HCT116 (cell line): ENCODE results near the gene CDON.

Source experiments
- CTCF ChIP-seq, 3 experiments: fragments of 200-600 bp in 1 of 3; sonication (generic) in 1 of 3; IDR thresholded peaks in 2 of 3; conservative IDR thresholded peaks in 1 of 3; 2 replicates each; pipeline ENCODE4 v1.5.1; 2012 to 2017; ENCODE audit warnings: low read depth in 2 of 3, low read length in 2 of 3, antibody characterized with exemption in 1 of 3, borderline replicate concordance in 1 of 3, control low read depth in 1 of 3, mild to moderate bottlenecking in 1 of 3, mixed read lengths in 1 of 3, mixed run types in 1 of 3, moderate library complexity in 1 of 3; ENCODE audit not compliant: insufficient read depth in 1 of 3
- MAX ChIP-seq: IDR thresholded peaks from 2 replicates; pipeline ENCODE4 v1.6.1; 2012
- POLR2AphosphoS5 ChIP-seq: IDR thresholded peaks from 2 replicates; pipeline ENCODE4 v1.6.1; 2011; ENCODE audit warnings: mild to moderate bottlenecking, low read depth, low read length, moderate library complexity
- RAD21 ChIP-seq: IDR thresholded peaks from 2 replicates; pipeline ENCODE4 v1.6.1; 2012; ENCODE audit warnings: low read depth, mild to moderate bottlenecking
- YY1 ChIP-seq: IDR thresholded peaks from 2 replicates; pipeline ENCODE4 v1.6.1; 2011; ENCODE audit warnings: low read length, low read depth, moderate library complexity, mild to moderate bottlenecking; ENCODE audit not compliant: insufficient replicate concordance; ENCODE audit errors: extremely low read depth
- TF ChIP-seq, protein P1 (sequence below): IDR thresholded peaks from 2 replicates; pipeline ENCODE4 v1.6.1; 2012

DNA sequence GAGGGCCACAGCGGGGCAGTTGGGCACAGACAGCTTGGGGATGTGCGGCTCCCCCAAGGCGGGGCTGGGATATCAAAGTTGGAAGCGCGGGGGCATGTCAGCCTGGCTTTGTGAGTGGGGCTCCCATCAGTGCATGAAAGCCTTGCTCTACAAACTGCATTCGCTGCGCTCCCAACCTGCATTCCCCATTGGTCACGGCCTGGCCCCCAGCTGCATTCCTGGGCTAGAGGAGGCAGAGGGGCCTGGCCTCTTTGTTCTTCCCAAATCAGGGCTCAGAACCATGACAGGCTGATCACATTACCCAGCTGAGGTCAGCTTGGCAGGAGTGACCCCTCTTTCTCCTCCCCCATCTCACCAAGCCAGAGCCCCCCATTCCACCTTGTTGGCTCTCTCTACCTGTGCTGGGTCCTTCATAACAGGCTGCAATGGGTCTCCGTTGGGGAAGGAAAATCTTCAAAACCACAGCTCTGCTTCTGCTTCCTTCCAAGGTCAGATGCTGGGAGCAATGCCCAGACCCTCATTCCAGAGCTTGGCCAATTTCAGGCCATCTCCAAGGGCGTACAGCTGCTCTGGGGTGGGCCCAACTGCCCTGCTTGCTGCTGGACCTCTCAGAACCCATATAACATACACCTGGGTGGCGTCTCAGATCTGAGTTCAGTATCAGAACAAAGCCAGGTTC lies 38.7 kb upstream of the CDON start:
- TF ChIP-seq CTCF (IDR thresholded peaks at IDR 0.05 in 2 of 3, conservative IDR thresholded peaks at IDR 0.05 in 1 of 3; ENCODE audit: borderline replicate concordance in 1 of 3, insufficient read depth in 1 of 3, low read depth in 2 of 3, low read length in 2 of 3) (no peak), MAX (no peak), POLR2AphosphoS5 (no peak), RAD21 (no peak), YY1 (no peak)
- TF ChIP-seq, protein P1, sequence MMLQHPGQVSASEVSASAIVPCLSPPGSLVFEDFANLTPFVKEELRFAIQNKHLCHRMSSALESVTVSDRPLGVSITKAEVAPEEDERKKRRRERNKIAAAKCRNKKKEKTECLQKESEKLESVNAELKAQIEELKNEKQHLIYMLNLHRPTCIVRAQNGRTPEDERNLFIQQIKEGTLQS: no peak
